Activated B cell treated with CpG ODN at 0.5 μM for 24 hours (primary cell): ENCODE results near the gene ERBB4. TPM values are rescaled to one million over a fixed set of nuclear protein-coding genes. Genes with fewer than 3 reads are reported as not detected.

Experiments used
- ATAC-seq: fragments of 200-7000 bp; cut with Tn5 transposase; one replicate; pipeline ENCODE4 v1.10.0; 2021; ENCODE audit warnings: low read depth, mild to moderate bottlenecking, moderate library complexity
- CTCF ChIA-PET: fragments of 350-600 bp; sonication (Branson Sonifier 250); formaldehyde crosslinking; loops from one replicate; lab custom pipeline; 2021; ENCODE audit warnings: antibody characterized with exemption; lab: Charles Lee
- POLR2A ChIA-PET: fragments of 350-600 bp; sonication (Branson Sonifier 250); formaldehyde crosslinking; loops from one replicate; lab custom pipeline; 2021; ENCODE audit warnings: antibody characterized with exemption; lab: Charles Lee
- DNase-seq: peaks from one replicate; pipeline ENCODE4 v3.0.0; 2022
- H3K27ac Mint-ChIP-seq: one replicate; pipeline ENCODE4 v1.8.0; 2020; ENCODE audit warnings: mixed read lengths
- H3K27me3 Mint-ChIP-seq: one replicate; pipeline ENCODE4 v1.8.0; 2021; ENCODE audit warnings: mixed read lengths
- H3K36me3 Mint-ChIP-seq: one replicate; pipeline ENCODE4 v1.8.0; 2021; ENCODE audit warnings: low read depth, mixed read lengths
- H3K4me1 Mint-ChIP-seq: one replicate; pipeline ENCODE4 v1.8.0; 2021; ENCODE audit warnings: mixed read lengths
- H3K4me3 Mint-ChIP-seq: one replicate; pipeline ENCODE4 v1.8.0; 2020; ENCODE audit warnings: mild to moderate bottlenecking, mixed read lengths
- H3K9me3 Mint-ChIP-seq: one replicate; pipeline ENCODE4 v1.8.0; 2020; ENCODE audit warnings: mixed read lengths
- CTCF ChIP-seq: fragments of 200-600 bp; IDR thresholded peaks from one replicate; pipeline ENCODE4 v1.8.0; 2022; ENCODE audit warnings: antibody characterized with exemption, mild to moderate bottlenecking
- intact Hi-C: fragments of 100-400 bp; cut with micrococcal nuclease; formaldehyde crosslinking; loops from one replicate; pipeline ENCODE4 v1.15.1; 2024
- total RNA-seq: library from RNA; stranded (reverse); gene quantifications from 2 replicates; pipeline ENCODE4 v1.2.3, GENCODE V29; 2022

Gene ERBB4
- total RNA-seq, 1 donor from 2014 or later: not detected

DNA sequence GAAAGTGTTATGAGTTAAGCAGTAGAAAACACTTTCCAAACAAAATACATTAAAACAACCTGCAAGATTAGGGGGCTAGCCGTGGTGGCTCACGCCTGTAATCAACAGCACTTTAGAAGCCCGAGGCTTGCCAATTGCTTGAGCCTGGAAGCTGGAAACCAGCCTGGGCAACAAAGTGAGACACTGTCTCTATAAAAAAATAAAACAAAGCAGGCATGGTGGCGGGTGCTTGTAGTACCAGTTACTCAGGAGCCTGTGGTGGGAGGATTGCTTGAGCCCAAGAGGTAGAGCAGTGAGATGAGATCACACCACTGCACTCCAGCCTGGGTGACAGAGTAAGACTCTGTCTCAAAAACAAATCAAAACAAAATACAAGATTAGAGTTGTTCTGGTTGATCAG, 208.3 kb downstream of the ERBB4 start:
- Mint-ChIP-seq H3K36me3 (no peaks in the 10 kb centered on the region), H3K4me1 (no peaks in the 10 kb centered on the region), H3K27ac (no peak overlapping the region), H3K9me3 (peaks cover 1% of the 10 kb centered on the region), H3K27me3 (no peaks in the 10 kb centered on the region), H3K4me3 (no peak overlapping the region)
- POLR2A ChIA-PET: no interaction called here
- CTCF ChIA-PET: no interaction called here
- no peak for ATAC-seq
- intact Hi-C loops: no loop called here
- no peak for DNase-seq
- TF ChIP-seq CTCF: no peak

DNA sequence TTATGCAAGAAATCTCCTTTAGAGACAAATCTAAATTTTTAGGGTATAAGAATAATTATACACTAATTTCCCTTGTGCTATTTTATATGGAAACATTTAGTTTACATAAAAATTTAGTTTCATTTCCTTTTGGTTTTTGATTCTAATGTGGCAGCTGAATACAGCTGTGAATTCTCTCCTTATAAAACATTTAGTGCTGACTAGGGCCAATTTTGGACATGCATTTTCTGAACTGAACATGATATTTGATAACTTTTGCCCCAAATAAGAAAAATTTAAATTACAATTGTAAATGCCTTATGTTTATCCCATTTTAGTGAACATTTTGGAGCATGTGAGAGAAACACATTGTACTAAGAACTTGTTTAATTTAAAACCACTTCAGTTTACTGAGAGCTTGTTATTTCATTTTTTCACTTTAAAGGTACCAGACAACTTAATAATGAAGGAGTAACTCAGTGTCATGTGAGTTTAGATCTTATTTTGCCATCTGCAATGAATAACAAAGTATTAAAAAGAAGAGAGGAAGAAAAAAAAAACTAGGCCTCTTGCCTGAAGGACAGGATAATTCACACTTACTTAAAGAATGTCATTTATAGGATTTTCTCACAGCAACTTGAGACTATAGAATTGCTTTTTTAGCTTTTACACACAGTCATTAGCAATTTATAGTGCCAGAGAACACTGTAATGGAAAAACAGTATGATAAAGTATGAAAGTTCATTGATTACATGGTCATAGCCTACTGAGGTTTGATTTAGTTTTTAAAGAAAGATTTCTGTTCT, 209.7 kb downstream of the ERBB4 start:
- no peaks in the 10 kb centered on the region for H3K36me3 Mint-ChIP-seq
- intact Hi-C loops: no loop called here
- no peaks in the 10 kb centered on the region for H3K4me1 Mint-ChIP-seq
- no peak for TF ChIP-seq CTCF
- ATAC-seq (no peak), DNase-seq (no peak)
- no peak overlapping the region for H3K27ac Mint-ChIP-seq
- peaks cover 1% of the 10 kb centered on the region for H3K9me3 Mint-ChIP-seq
- H3K27me3 Mint-ChIP-seq: no peaks in the 10 kb centered on the region
- H3K4me3 Mint-ChIP-seq: no peak overlapping the region
- POLR2A ChIA-PET: no interaction called here
- CTCF ChIA-PET: no interaction called here

GRCh38 chr2:212328136-212328535, 210.5 kb downstream of the ERBB4 start:
- H3K27ac Mint-ChIP-seq: no peak overlapping the region
- H3K4me3 Mint-ChIP-seq: no peak overlapping the region
- CTCF ChIA-PET: no interaction called here
- POLR2A ChIA-PET: no interaction called here
- H3K9me3 Mint-ChIP-seq: peaks cover 1% of the 10 kb centered on the region
- no peaks in the 10 kb centered on the region for H3K27me3 Mint-ChIP-seq
- H3K36me3 Mint-ChIP-seq: no peaks in the 10 kb centered on the region
- no peaks in the 10 kb centered on the region for H3K4me1 Mint-ChIP-seq
- ATAC-seq (no peak), DNase-seq (no peak)
- TF ChIP-seq CTCF: no peak
- intact Hi-C loops: no loop called here

GRCh38 chr2:212327171-212327809, 211.3 kb downstream of the ERBB4 start:
- no peak for TF ChIP-seq CTCF
- ChIA-PET POLR2A (no interaction called here), CTCF (no interaction called here)
- no peaks in the 10 kb centered on the region for H3K36me3 Mint-ChIP-seq
- H3K4me3 Mint-ChIP-seq: no peak overlapping the region
- no peak overlapping the region for H3K27ac Mint-ChIP-seq
- ATAC-seq: no peak
- DNase-seq: no peak
- intact Hi-C loops: no loop called here
- peaks cover 1% of the 10 kb centered on the region for H3K9me3 Mint-ChIP-seq
- H3K4me1 Mint-ChIP-seq: no peaks in the 10 kb centered on the region
- no peaks in the 10 kb centered on the region for H3K27me3 Mint-ChIP-seq

- no peaks in the 10 kb centered on the region for H3K27me3 Mint-ChIP-seq
- ChIA-PET CTCF (no interaction called here), POLR2A (no interaction called here)
- intact Hi-C loops: no loop called here
- no peaks in the 10 kb centered on the region for H3K36me3 Mint-ChIP-seq
- no peaks in the 10 kb centered on the region for H3K4me1 Mint-ChIP-seq
- no peak for ATAC-seq
- DNase-seq: no peak
- TF ChIP-seq CTCF: no peak
- no peak overlapping the region for H3K27ac Mint-ChIP-seq
- H3K9me3 Mint-ChIP-seq: no peaks in the 10 kb centered on the region
- no peak overlapping the region for H3K4me3 Mint-ChIP-seq
Measured at GRCh38 chr2:212318636-212319035, 220.0 kb downstream of the ERBB4 start.
